SK-N-SH treated with all-trans-retinoic acid at 6 μM for 48 hours (cell line): ENCODE data around the gene LHB.

ENCODE experiments used
- ATAC-seq: fragments of 200-7000 bp; cut with Tn5 transposase; 3 replicates; pipeline ENCODE4 v1.9.1; 2020; ENCODE audit warnings: mild to moderate bottlenecking, moderate library complexity
- ARNTL ChIP-seq: fragments of 450-650 bp; formaldehyde crosslinking; IDR thresholded peaks from 2 replicates; pipeline ENCODE4 v1.5.0; 2020; ENCODE audit warnings: low read depth, mild to moderate bottlenecking, moderate library complexity, borderline replicate concordance
- BACH2 ChIP-seq: fragments of 250-450 bp; sonication (Bioruptor Pico); IDR thresholded peaks from 2 replicates; pipeline ENCODE4 v1.9.0; 2021; ENCODE audit warnings: mild to moderate bottlenecking, borderline replicate concordance
- CREB5 ChIP-seq: fragments of 250-450 bp; sonication (Bioruptor Pico); IDR thresholded peaks from 2 replicates; pipeline ENCODE4 v1.5.1; 2020; ENCODE audit warnings: low read depth, mild to moderate bottlenecking, moderate library complexity
- CSDC2 ChIP-seq: fragments of 250-450 bp; sonication (Bioruptor Pico); IDR thresholded peaks from 2 replicates; pipeline ENCODE4 v1.5.0; 2020; ENCODE audit warnings: mild to moderate bottlenecking, moderate library complexity
- CSRNP3 ChIP-seq: fragments of 250-450 bp; sonication (Bioruptor Pico); IDR thresholded peaks from 2 replicates; pipeline ENCODE4 v1.5.1; 2021; ENCODE audit warnings: mild to moderate bottlenecking, moderate library complexity
- ESRRG ChIP-seq: fragments of 250-450 bp; sonication (Bioruptor Pico); IDR thresholded peaks from 2 replicates; pipeline ENCODE4 v1.6.1; 2021; ENCODE audit warnings: mild to moderate bottlenecking
- GLIS3 ChIP-seq: fragments of 250-450 bp; sonication (Bioruptor Pico); IDR thresholded peaks from 2 replicates; pipeline ENCODE4 v1.5.0; 2020; ENCODE audit warnings: mild to moderate bottlenecking, moderate library complexity
- ISL1 ChIP-seq: fragments of 250-450 bp; sonication (Bioruptor Pico); IDR thresholded peaks from 2 replicates; pipeline ENCODE4 v2.1.2; 2022; ENCODE audit warnings: mild to moderate bottlenecking, moderate library complexity
- OSR1 ChIP-seq: fragments of 250-450 bp; sonication (Bioruptor Pico); IDR thresholded peaks from 2 replicates; pipeline ENCODE4 v1.8.0; 2022; ENCODE audit warnings: moderate library complexity, mild to moderate bottlenecking, inconsistent platforms
- PATZ1 ChIP-seq: fragments of 250-450 bp; sonication (Bioruptor Pico); IDR thresholded peaks from 2 replicates; pipeline ENCODE4 v1.8.0; 2020; ENCODE audit warnings: mild to moderate bottlenecking, moderate library complexity, borderline replicate concordance
- POU6F1 ChIP-seq: fragments of 250-450 bp; sonication (Bioruptor Pico); IDR thresholded peaks from 2 replicates; pipeline ENCODE4 v1.8.0; 2021; ENCODE audit warnings: low read depth, mild to moderate bottlenecking, moderate library complexity, borderline replicate concordance
- PPARA ChIP-seq: fragments of 250-450 bp; sonication (Bioruptor Pico); IDR thresholded peaks from 2 replicates; pipeline ENCODE4 v1.5.0; 2020; ENCODE audit warnings: mild to moderate bottlenecking, borderline replicate concordance
- RARB ChIP-seq: fragments of 250-450 bp; sonication (Bioruptor Pico); IDR thresholded peaks from 2 replicates; pipeline ENCODE4 v1.8.0; 2021; ENCODE audit warnings: mild to moderate bottlenecking, moderate library complexity
- SNAI2 ChIP-seq: fragments of 250-450 bp; sonication (Bioruptor Pico); IDR thresholded peaks from 2 replicates; pipeline ENCODE4 v1.5.0; 2020; ENCODE audit warnings: mild to moderate bottlenecking, moderate library complexity
- TCF4 ChIP-seq: fragments of 250-450 bp; sonication (Bioruptor Pico); IDR thresholded peaks from 2 replicates; pipeline ENCODE4 v1.8.0; 2021; ENCODE audit warnings: mild to moderate bottlenecking, moderate library complexity, borderline replicate concordance
- TOX ChIP-seq: fragments of 250-450 bp; sonication (Bioruptor Pico); IDR thresholded peaks from 2 replicates; pipeline ENCODE4 v1.8.0; 2021; ENCODE audit warnings: mild to moderate bottlenecking, moderate library complexity, borderline replicate concordance
- ZC3H10 ChIP-seq: fragments of 250-450 bp; sonication (Bioruptor Pico); IDR thresholded peaks from 2 replicates; pipeline ENCODE4 v1.5.1; 2021; ENCODE audit warnings: mild to moderate bottlenecking, moderate library complexity
- ZFP3 ChIP-seq: fragments of 250-450 bp; sonication (Bioruptor Pico); IDR thresholded peaks from 2 replicates; pipeline ENCODE4 v1.5.0; 2020; ENCODE audit warnings: mild to moderate bottlenecking, moderate library complexity
- ZFP30 ChIP-seq: fragments of 450-650 bp; formaldehyde crosslinking; IDR thresholded peaks from 2 replicates; pipeline ENCODE4 v1.5.0; 2022; ENCODE audit warnings: mild to moderate bottlenecking, moderate library complexity
- ZNF565 ChIP-seq: fragments of 450-650 bp; formaldehyde crosslinking; conservative IDR thresholded peaks from 2 replicates; pipeline ENCODE4 v1.5.0; 2020; ENCODE audit warnings: low read depth, mild to moderate bottlenecking, moderate library complexity
- ZNF70 ChIP-seq: fragments of 450-650 bp; formaldehyde crosslinking; IDR thresholded peaks from 2 replicates; pipeline ENCODE4 v1.5.0; 2020; ENCODE audit warnings: mild to moderate bottlenecking, moderate library complexity
- ZNF8 ChIP-seq: fragments of 450-650 bp; formaldehyde crosslinking; IDR thresholded peaks from 2 replicates; pipeline ENCODE4 v1.5.0; 2020; ENCODE audit warnings: mild to moderate bottlenecking, moderate library complexity

LHB gene

GRCh38 chr19:49064768-49065611, 48.1 kb upstream of the LHB start, which contains the start of gene NTF4:
TSS of gene NTF4 (minus strand) at chr19:49064818. CDS start at chr19:49061997, 2,821 bp downstream.
- peak; percentile 70 for ATAC-seq
- TF ChIP-seq GLIS3 (CRISPR knock-in tag), result no peak
- TF ChIP-seq CREB5, result no peak
- TF ChIP-seq BACH2 (CRISPR knock-in tag), result no peak
- TF ChIP-seq ISL1 (CRISPR knock-in tag), result no peak
- TF ChIP-seq TOX (CRISPR knock-in tag), result no peak
- no peak for TF ChIP-seq SNAI2 (CRISPR knock-in tag)
- TF ChIP-seq ESRRG (CRISPR knock-in tag), result no peak
- no peak for TF ChIP-seq ZFP3 (CRISPR knock-in tag)
- TF ChIP-seq ZNF70, result no peak
- no peak for TF ChIP-seq CSDC2 (CRISPR knock-in tag)
- no peak for TF ChIP-seq ZFP30
- no peak for TF ChIP-seq OSR1 (CRISPR knock-in tag)
- TF ChIP-seq RARB (CRISPR knock-in tag), result no peak
- TF ChIP-seq ZC3H10, result no peak
- no peak for TF ChIP-seq PPARA (CRISPR knock-in tag)

- peak; percentile 23 for ATAC-seq
- TF ChIP-seq CSRNP3 (CRISPR knock-in tag), result no peak
- no peak for TF ChIP-seq PATZ1 (CRISPR knock-in tag)
- no peak for TF ChIP-seq ISL1 (CRISPR knock-in tag)
- no peak for TF ChIP-seq CSDC2 (CRISPR knock-in tag)
- TF ChIP-seq GLIS3 (CRISPR knock-in tag), result no peak
- TF ChIP-seq SNAI2 (CRISPR knock-in tag), result no peak
- TF ChIP-seq OSR1 (CRISPR knock-in tag), result no peak
- TF ChIP-seq ZFP30, result no peak
- TF ChIP-seq BACH2 (CRISPR knock-in tag), result no peak
Observed at GRCh38 chr19:49064029-49064629, 47.2 kb upstream of the LHB start.

- TF ChIP-seq BACH2 (CRISPR knock-in tag), result no peak
- TF ChIP-seq ZNF8 (CRISPR knock-in tag), result no peak
- no peak for ATAC-seq
Observed at GRCh38 chr19:49061445-49061844, 44.6 kb upstream of the LHB start.

GRCh38 chr19:49061000-49061399, 44.1 kb upstream of the LHB start:
- no peak for TF ChIP-seq ZNF565
- no peak for TF ChIP-seq CSRNP3 (CRISPR knock-in tag)
- TF ChIP-seq ZFP3 (CRISPR knock-in tag), result peak; percentile 99
- TF ChIP-seq ISL1 (CRISPR knock-in tag), result no peak
- TF ChIP-seq ARNTL, result no peak
- no peak for TF ChIP-seq ZFP30
- TF ChIP-seq ZNF70, result no peak
- no peak for TF ChIP-seq ZC3H10
- TF ChIP-seq, all 23 proteins: peak for 1
- no peak for ATAC-seq

GRCh38 chr19:49059053-49059452, 42.2 kb upstream of the LHB start:
- ATAC-seq, result no peak
- no peak for TF ChIP-seq CREB5
- no peak for TF ChIP-seq ZNF70
- TF ChIP-seq TCF4 (CRISPR knock-in tag), result no peak; the same call in 1 of the 2 replicates
- TF ChIP-seq ZC3H10, result no peak
- no peak for TF ChIP-seq RARB (CRISPR knock-in tag)
- no peak for TF ChIP-seq ZFP3 (CRISPR knock-in tag)
- TF ChIP-seq ESRRG (CRISPR knock-in tag), result no peak
- no peak for TF ChIP-seq ZNF565
- no peak for TF ChIP-seq ZNF8 (CRISPR knock-in tag)
- no peak for TF ChIP-seq PPARA (CRISPR knock-in tag)
- TF ChIP-seq BACH2 (CRISPR knock-in tag), result no peak
- no peak for TF ChIP-seq CSDC2 (CRISPR knock-in tag)
- TF ChIP-seq POU6F1 (CRISPR knock-in tag), result no peak
- no peak for TF ChIP-seq ARNTL
